Measurements from ENCODE around the gene HELQ.

The HELQ gene

GRCh38 chr4:83371235-83371634 lies 84.4 kb downstream of the HELQ start:
- H3K4me3 ChIP-seq (ENCODE audit: low read depth, low read length), result no peak overlapping the region

- H3K4me3 ChIP-seq (ENCODE audit: low read depth, low read length), result no peak overlapping the region
Measured at GRCh38 chr4:83370640-83370906, 85.0 kb downstream of the HELQ start.

GRCh38 chr4:83369831-83370639 lies 85.6 kb downstream of the HELQ start:
- no peak overlapping the region for H3K4me3 ChIP-seq (ENCODE audit: low read depth, low read length)

- no peak overlapping the region for H3K4me3 ChIP-seq (ENCODE audit: low read depth, low read length)
Measured at GRCh38 chr4:83364312-83364711, 91.3 kb downstream of the HELQ start.

- no peak overlapping the region for H3K4me3 ChIP-seq (ENCODE audit: low read depth, low read length)
Measured at GRCh38 chr4:83362492-83363329, 92.9 kb downstream of the HELQ start.

GRCh38 chr4:83361416-83362103 lies 94.1 kb downstream of the HELQ start:
- H3K4me3 ChIP-seq (ENCODE audit: low read depth, low read length), result no peak overlapping the region

- H3K4me3 ChIP-seq (ENCODE audit: low read depth, low read length), result no peak overlapping the region
Measured at GRCh38 chr4:83360018-83360417, 95.6 kb downstream of the HELQ start.

- no peak overlapping the region for H3K4me3 ChIP-seq (ENCODE audit: low read depth, low read length)
Measured at GRCh38 chr4:83358410-83358809, 97.2 kb downstream of the HELQ start.

All from iPS-11a (cell line).